Cardiac muscle cell (in vitro differentiated cells and primary cell): Measurements from ENCODE around the gene SUOX. TPM values are rescaled to one million over a fixed set of nuclear protein-coding genes. Genes with fewer than 3 reads are reported as not detected.

Source experiments
- DNase-seq, 2 donors: peaks; one replicate each; pipeline versions ENCODE4 v3.0.0 to v3.0.0-alpha.2; 2010 to 2017; ENCODE audit warnings: low read depth in 1 of 2, low spot score in 1 of 2
- H3K27ac ChIP-seq: fragments of 200-600 bp; sonication (generic); 2 replicates; pipeline ENCODE4 v1.5.1; 2016
- H3K27me3 ChIP-seq: fragments of 200-600 bp; sonication (generic); 2 replicates; pipeline ENCODE4 v1.6.0; 2016; ENCODE audit warnings: control low read depth
- H3K36me3 ChIP-seq: fragments of 200-600 bp; sonication (generic); 2 replicates; pipeline ENCODE4 v1.5.1; 2016; ENCODE audit warnings: control low read depth
- H3K4me1 ChIP-seq: fragments of 200-600 bp; sonication (generic); 2 replicates; pipeline ENCODE4 v1.8.1; 2017; ENCODE audit warnings: low read depth, mild to moderate bottlenecking, mixed run types
- H3K4me3 ChIP-seq: fragments of 200-600 bp; sonication (generic); 2 replicates; pipeline ENCODE4 v1.5.1; 2016; ENCODE audit warnings: mild to moderate bottlenecking
- H3K9me3 ChIP-seq: fragments of 200-600 bp; sonication (generic); 2 replicates; pipeline ENCODE4 v1.5.1; 2017; ENCODE audit warnings: low read depth, mild to moderate bottlenecking, control low read depth
- CTCF ChIP-seq: IDR thresholded peaks from 2 replicates; pipeline ENCODE4 v1.5.1; 2012; ENCODE audit warnings: low read depth, mild to moderate bottlenecking, low read length
- polyA plus RNA-seq: library from polyadenylated mRNA; unstranded; fragments of >200 nt; fragmentation: Nextera tagmentation; extraction: Ambion mirVana; gene quantifications from 2 replicates; pipeline ENCODE4 v1.2.1, GENCODE V29; 2016
- total RNA-seq: library from RNA; depleted of rRNA; stranded (reverse); fragments of >200 nt; gene quantifications from 2 replicates; pipeline ENCODE4 v1.2.3, GENCODE V29; 2016

Gene SUOX
- total and polyA plus RNA-seq, 2 experiments from 2014 or later, result 52.4 to 59.6 TPM

- Histone ChIP-seq H3K27ac (peak overlapping the region; percentile 74), H3K36me3 (no peaks in the 10 kb centered on the region), H3K27me3 (no peaks in the 10 kb centered on the region), H3K9me3 (no peaks in the 10 kb centered on the region), H3K4me1 (peaks cover 12% of the 10 kb centered on the region), H3K4me3 (no peak overlapping the region)
- no peak for DNase-seq
- no peak for TF ChIP-seq CTCF
Observed at GRCh38 chr12:55965240-55965639, 31.8 kb upstream of the SUOX start.

- Histone ChIP-seq H3K36me3 (no peaks in the 10 kb centered on the region), H3K9me3 (no peaks in the 10 kb centered on the region), H3K27ac (peak within 1 kb of the TSS; percentile 74), H3K27me3 (no peaks in the 10 kb centered on the region), H3K4me1 (peaks cover 11% of the 10 kb centered on the region), H3K4me3 (peak within 1 kb of the TSS; percentile 67)
- DNase-seq, result peak in 1 of 2 donors; percentile 11
- no peak for TF ChIP-seq CTCF
Observed at GRCh38 chr12:55965941-55966407, 31.1 kb upstream of the SUOX start, which contains the start of gene PMEL. Gene PMEL, minus strand, starts transcription at chr12:55966042. Its CDS starts 31 bp downstream, at chr12:55966011.

GRCh38 chr12:55966408-55967281 lies 30.4 kb upstream of the SUOX start, which contains the start of gene CDK2:
Gene CDK2, plus strand, starts transcription at chr12:55966830. Its CDS starts 179 bp downstream, at chr12:55967009.
- Histone ChIP-seq H3K4me1 (peaks cover 11% of the 10 kb centered on the region), H3K36me3 (no peaks in the 10 kb centered on the region), H3K27me3 (no peaks in the 10 kb centered on the region), H3K9me3 (no peaks in the 10 kb centered on the region), H3K4me3 (peak within 1 kb of the TSS; percentile 67), H3K27ac (peak within 1 kb of the TSS; percentile 74)
- TF ChIP-seq CTCF, result no peak
- DNase-seq, result peak; percentile 81 to 95

GRCh38 chr12:55969356-55969755 lies 27.7 kb upstream of the SUOX start:
- peaks cover 11% of the 10 kb centered on the region for H3K4me1 ChIP-seq
- H3K4me3 ChIP-seq, result no peak overlapping the region
- no peaks in the 10 kb centered on the region for H3K9me3 ChIP-seq
- H3K27ac ChIP-seq, result no peak overlapping the region
- TF ChIP-seq CTCF, result no peak
- H3K27me3 ChIP-seq, result no peaks in the 10 kb centered on the region
- H3K36me3 ChIP-seq, result no peaks in the 10 kb centered on the region
- no peak for DNase-seq

GRCh38 chr12:55970775-55971174 lies 26.3 kb upstream of the SUOX start:
- no peaks in the 10 kb centered on the region for H3K27me3 ChIP-seq
- H3K27ac ChIP-seq, result no peak overlapping the region
- no peaks in the 10 kb centered on the region for H3K36me3 ChIP-seq
- H3K4me1 ChIP-seq, result peaks cover 11% of the 10 kb centered on the region
- H3K9me3 ChIP-seq, result no peaks in the 10 kb centered on the region
- no peak for TF ChIP-seq CTCF
- H3K4me3 ChIP-seq, result no peak overlapping the region
- peak in 1 of 2 donors; percentile 48 for DNase-seq
